IMR-90 (cell line): Measurements from ENCODE around the gene KCNG4. TPM values are rescaled to one million over a fixed set of nuclear protein-coding genes. Genes with fewer than 3 reads are reported as not detected.

ENCODE experiments used
- CEBPB ChIP-seq: IDR thresholded peaks from 2 replicates; pipeline ENCODE4 v1.6.1; 2012; ENCODE audit warnings: low read depth, low read length, improper control_type of control experiment
- FOS ChIP-seq: fragments of 150-350 bp; IDR thresholded peaks from 2 replicates; pipeline ENCODE4 v1.6.1; 2016; ENCODE audit warnings: low read depth, low read length
- MAFK ChIP-seq: IDR thresholded peaks from 2 replicates; pipeline ENCODE4 v1.6.1; 2012; ENCODE audit warnings: low read depth, low read length, improper control_type of control experiment
- MAZ ChIP-seq: IDR thresholded peaks from 2 replicates; pipeline ENCODE4 v1.6.1; 2012; ENCODE audit warnings: low read depth, mild to moderate bottlenecking, low read length, improper control_type of control experiment, moderate library complexity, borderline replicate concordance
- NFE2L2 ChIP-seq: fragments of 150-350 bp; IDR thresholded peaks from 2 replicates; pipeline ENCODE4 v1.6.1; 2016; ENCODE audit warnings: low read depth, mild to moderate bottlenecking, low read length
- RAD21 ChIP-seq: IDR thresholded peaks from 2 replicates; pipeline ENCODE4 v1.6.1; 2012; ENCODE audit warnings: low read length, improper control_type of control experiment
- RCOR1 ChIP-seq: IDR thresholded peaks from 2 replicates; pipeline ENCODE4 v1.6.1; 2012; ENCODE audit warnings: mild to moderate bottlenecking, low read length, improper control_type of control experiment; ENCODE audit not compliant: insufficient replicate concordance
- polyA plus RNA-seq, 3 experiments: library from polyadenylated mRNA; depleted of rRNA; stranded (reverse); fragments of >200 nt; gene quantifications; 2 replicates each; pipeline ENCODE4 v1.2.3, GENCODE V29; 2012; ENCODE audit warnings: low replicate concordance in 1 of 3
- total RNA-seq: library from RNA; depleted of rRNA; stranded (reverse); fragments of >200 nt; gene quantifications from 2 replicates; pipeline ENCODE4 v1.2.3, GENCODE V29; 2012

Gene KCNG4
- total and polyA plus RNA-seq, 2 of the 4 experiments (the other 2 are of a cell fraction) = not detected

- TF ChIP-seq NFE2L2 = no peak
- TF ChIP-seq CEBPB = no peak
- no peak for TF ChIP-seq MAZ
- TF ChIP-seq RAD21 = no peak
- no peak for TF ChIP-seq MAFK
- no peak for TF ChIP-seq FOS
- no peak for TF ChIP-seq RCOR1
Measured at GRCh38 chr16:84179612-84180320, 60.0 kb downstream of the KCNG4 start (continued).
